MM.1S (cell line): ENCODE data around the gene CD300LF.

Experiments used
- DNase-seq: peaks from one replicate; pipeline ENCODE4 v3.0.0-alpha.2; 2015
- H2AFZ ChIP-seq: fragments of 300-600 bp; sonication (generic); 2 replicates; pipeline ENCODE4 v1.6.0; 2016; ENCODE audit warnings: antibody characterized with exemption, low read length
- H3F3A ChIP-seq: fragments of 300-600 bp; sonication (generic); 2 replicates; pipeline ENCODE4 v1.6.1; 2016; ENCODE audit warnings: mild to moderate bottlenecking, antibody characterized with exemption, low read length, moderate library complexity, mixed read lengths; ENCODE audit not compliant: insufficient read depth
- H3K27ac ChIP-seq: fragments of 300-600 bp; sonication (generic); 2 replicates; pipeline ENCODE4 v1.5.1; 2016; ENCODE audit warnings: mild to moderate bottlenecking, low read length
- H3K27me3 ChIP-seq: fragments of 300-600 bp; sonication (generic); replicated peaks from 2 replicates; pipeline ENCODE4 v1.6.0; 2016; ENCODE audit warnings: low read length; ENCODE audit not compliant: insufficient read depth
- H3K36me3 ChIP-seq: fragments of 300-600 bp; sonication (generic); replicated peaks from 2 replicates; pipeline ENCODE4 v1.6.1; 2016; ENCODE audit warnings: mild to moderate bottlenecking, low read length, mixed read lengths; ENCODE audit not compliant: insufficient read depth
- H3K4me1 ChIP-seq: fragments of 300-600 bp; sonication (generic); 2 replicates; pipeline ENCODE4 v1.6.1; 2016; ENCODE audit warnings: low read length, mixed read lengths
- H3K4me2 ChIP-seq: fragments of 300-600 bp; sonication (generic); 2 replicates; pipeline ENCODE4 v1.6.0; 2016; ENCODE audit warnings: low read depth, low read length
- H3K4me3 ChIP-seq: fragments of 300-600 bp; sonication (generic); 2 replicates; pipeline ENCODE4 v1.5.1; 2016; ENCODE audit warnings: low read length, mixed read lengths
- H3K79me2 ChIP-seq: fragments of 300-600 bp; sonication (generic); 2 replicates; pipeline ENCODE4 v1.6.1; 2016; ENCODE audit warnings: mixed run types, low read length, mixed read lengths
- H3K9ac ChIP-seq: fragments of 300-600 bp; sonication (generic); 2 replicates; pipeline ENCODE4 v1.6.1; 2016; ENCODE audit warnings: low read length, mixed read lengths
- H3K9me2 ChIP-seq: fragments of 300-600 bp; sonication (generic); replicated peaks from 2 replicates; pipeline ENCODE4 v1.6.1; 2016; ENCODE audit warnings: mild to moderate bottlenecking, low read length, mixed read lengths; ENCODE audit not compliant: insufficient read depth
- H3K9me3 ChIP-seq: fragments of 300-600 bp; sonication (generic); replicated peaks from 2 replicates; pipeline ENCODE4 v1.6.1; 2016; ENCODE audit warnings: mild to moderate bottlenecking, low read length, mixed read lengths; ENCODE audit not compliant: insufficient read depth
- H4K20me1 ChIP-seq: fragments of 300-600 bp; sonication (generic); 2 replicates; pipeline ENCODE4 v1.6.1; 2016; ENCODE audit warnings: mild to moderate bottlenecking, low read length, moderate library complexity, mixed read lengths; ENCODE audit not compliant: insufficient read depth
- CTCF ChIP-seq: fragments of 300-600 bp; sonication (generic); IDR thresholded peaks from 2 replicates; pipeline ENCODE4 v1.5.1; 2016; ENCODE audit warnings: antibody characterized with exemption, low read length, mixed read lengths
- EZH2 ChIP-seq: fragments of 300-600 bp; sonication (generic); optimal IDR thresholded peaks from 2 replicates; pipeline ENCODE3; 2017; ENCODE audit warnings: low read depth, mild to moderate bottlenecking, antibody characterized with exemption, low read length, mixed read lengths
- EZH2phosphoT487 ChIP-seq: fragments of 300-600 bp; sonication (generic); IDR thresholded peaks from 2 replicates; pipeline ENCODE4 v1.6.1; 2018; ENCODE audit warnings: antibody characterized with exemption, low read length

Gene CD300LF

GRCh38 chr17:74731347-74731605 is 18.6 kb upstream of the CD300LF start:
- H3K36me3 ChIP-seq = no peaks in the 10 kb centered on the region
- no peak overlapping the region for H3K9ac ChIP-seq
- no peaks in the 10 kb centered on the region; the same call in 1 of the 2 replicates for H3K27me3 ChIP-seq
- H4K20me1 ChIP-seq = no peaks in the 10 kb centered on the region
- H3K9me3 ChIP-seq = no peaks in the 10 kb centered on the region
- no peak overlapping the region for H3K4me3 ChIP-seq
- TF ChIP-seq EZH2phosphoT487 (no peak), CTCF (no peak), EZH2 (no peak)
- H3K9me2 ChIP-seq = no peaks in the 10 kb centered on the region
- DNase-seq = no peak
- H3K4me2 ChIP-seq = no peak overlapping the region
- H3F3A ChIP-seq = no peaks in the 10 kb centered on the region
- H3K79me2 ChIP-seq = no peaks in the 10 kb centered on the region
- H3K27ac ChIP-seq = no peak overlapping the region
- H3K4me1 ChIP-seq = 0 out of 2 replicates have a peak, but pooled peaks cover 4% of the 10 kb centered on the region
- H2AFZ ChIP-seq = no peak overlapping the region

GRCh38 chr17:74730491-74731346 is 18.0 kb upstream of the CD300LF start:
- no peaks in the 10 kb centered on the region for H3K9me3 ChIP-seq
- no peaks in the 10 kb centered on the region for H4K20me1 ChIP-seq
- no peaks in the 10 kb centered on the region for H3K9me2 ChIP-seq
- no peaks in the 10 kb centered on the region for H3K27me3 ChIP-seq
- no peaks in the 10 kb centered on the region for H3K36me3 ChIP-seq
- no peaks in the 10 kb centered on the region for H3F3A ChIP-seq
- no peak overlapping the region for H2AFZ ChIP-seq
- TF ChIP-seq EZH2phosphoT487 (no peak), EZH2 (no peak), CTCF (no peak)
- no peak overlapping the region for H3K27ac ChIP-seq
- no peak overlapping the region for H3K4me2 ChIP-seq
- H3K9ac ChIP-seq = no peak overlapping the region
- H3K4me1 ChIP-seq = 0 out of 2 replicates have a peak, but pooled peaks cover 4% of the 10 kb centered on the region
- no peaks in the 10 kb centered on the region for H3K79me2 ChIP-seq
- no peak overlapping the region for H3K4me3 ChIP-seq
- no peak for DNase-seq

GRCh38 chr17:74729866-74730265 is 17.1 kb upstream of the CD300LF start:
- Histone ChIP-seq H3K36me3 (no peaks in the 10 kb centered on the region), H4K20me1 (no peaks in the 10 kb centered on the region), H3K79me2 (no peaks in the 10 kb centered on the region), H3K4me2 (no peak overlapping the region), H3K9me2 (no peaks in the 10 kb centered on the region), H3K27me3 (no peaks in the 10 kb centered on the region), H2AFZ (no peak overlapping the region), H3F3A (no peaks in the 10 kb centered on the region), H3K9me3 (no peaks in the 10 kb centered on the region), H3K4me1 (0 out of 2 replicates have a peak, but pooled peaks cover 4% of the 10 kb centered on the region), H3K4me3 (no peak overlapping the region), H3K9ac (no peak overlapping the region), H3K27ac (no peak overlapping the region)
- no peak for DNase-seq
- TF ChIP-seq CTCF = no peak
- TF ChIP-seq EZH2 = no peak
- no peak for TF ChIP-seq EZH2phosphoT487
